ENCODE measurements around the gene MRPS12. TPM values are rescaled to one million over a fixed set of nuclear protein-coding genes. Genes with fewer than 3 reads are reported as not detected.

MRPS12 gene
- total and polyA plus RNA-seq, 2 of the 13 experiments (the other 11 are each of a cell fraction or from before 2014, with no cell fraction given) = 27.5 to 54.8 TPM

DNA sequence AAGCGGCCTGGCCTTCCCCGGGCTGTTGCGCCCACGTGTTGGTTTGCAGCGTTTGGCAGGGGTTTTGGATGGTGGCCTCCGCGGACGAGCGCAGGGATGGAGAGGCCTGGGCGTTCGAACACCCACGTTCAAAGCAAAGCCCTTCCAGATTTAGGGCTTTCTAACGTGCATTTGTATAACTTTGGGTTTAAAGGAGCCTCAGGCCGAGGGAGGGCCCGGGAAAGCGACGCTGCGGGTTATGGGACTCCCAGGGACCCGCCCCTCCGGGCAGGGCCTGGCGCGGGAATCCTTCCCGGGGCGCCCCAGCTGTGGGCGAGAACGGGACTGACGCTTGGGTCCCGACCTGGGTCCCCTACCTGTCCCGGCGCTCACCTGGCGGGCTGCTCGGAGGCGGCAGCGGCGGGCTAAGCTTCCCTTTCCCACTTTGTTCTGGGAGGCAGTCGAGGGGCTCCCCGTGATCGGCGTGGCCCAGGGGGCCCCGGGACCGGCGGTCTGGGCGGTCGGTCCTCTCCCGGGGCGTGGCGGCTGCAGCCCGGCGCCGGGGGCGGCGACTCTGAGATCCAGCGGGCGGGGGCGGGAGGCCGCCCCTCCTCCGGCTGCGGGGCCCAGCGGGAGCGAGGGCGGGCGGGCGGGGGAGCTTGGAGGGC lies 44.6 kb downstream of the MRPS12 start, which contains the start of gene FBXO17 (continued):
- TF ChIP-seq, protein P1, sequence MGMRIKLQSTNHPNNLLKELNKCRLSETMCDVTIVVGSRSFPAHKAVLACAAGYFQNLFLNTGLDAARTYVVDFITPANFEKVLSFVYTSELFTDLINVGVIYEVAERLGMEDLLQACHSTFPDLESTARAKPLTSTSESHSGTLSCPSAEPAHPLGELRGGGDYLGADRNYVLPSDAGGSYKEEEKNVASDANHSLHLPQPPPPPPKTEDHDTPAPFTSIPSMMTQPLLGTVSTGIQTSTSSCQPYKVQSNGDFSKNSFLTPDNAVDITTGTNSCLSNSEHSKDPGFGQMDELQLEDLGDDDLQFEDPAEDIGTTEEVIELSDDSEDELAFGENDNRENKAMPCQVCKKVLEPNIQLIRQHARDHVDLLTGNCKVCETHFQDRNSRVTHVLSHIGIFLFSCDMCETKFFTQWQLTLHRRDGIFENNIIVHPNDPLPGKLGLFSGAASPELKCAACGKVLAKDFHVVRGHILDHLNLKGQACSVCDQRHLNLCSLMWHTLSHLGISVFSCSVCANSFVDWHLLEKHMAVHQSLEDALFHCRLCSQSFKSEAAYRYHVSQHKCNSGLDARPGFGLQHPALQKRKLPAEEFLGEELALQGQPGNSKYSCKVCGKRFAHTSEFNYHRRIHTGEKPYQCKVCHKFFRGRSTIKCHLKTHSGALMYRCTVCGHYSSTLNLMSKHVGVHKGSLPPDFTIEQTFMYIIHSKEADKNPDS (CRISPR knock-in tag; IDR thresholded peaks at IDR 0.05) = no peak
- TF ChIP-seq ZSCAN9 (CRISPR knock-in tag; IDR thresholded peaks at IDR 0.05; ENCODE audit: borderline replicate concordance) (no peak), GABPB1 (CRISPR knock-in tag; IDR thresholded peaks at IDR 0.05) (peak; percentile 64; the same call in 1 of the 2 replicates), FOXO1 (CRISPR knock-in tag; IDR thresholded peaks at IDR 0.05) (0 out of 2 replicates have a peak, but pooled peaks have one; percentile 8), U2AF2 (IDR thresholded peaks at IDR 0.05; ENCODE audit: low read depth, low read length) (no peak), ZFP1 (CRISPR knock-in tag; IDR thresholded peaks at IDR 0.05) (no peak), ZNF121 (CRISPR knock-in tag; IDR thresholded peaks at IDR 0.05) (0 out of 2 replicates have a peak, but pooled peaks have one; percentile 28), ZNF232 (CRISPR knock-in tag; IDR thresholded peaks at IDR 0.05; ENCODE audit: borderline replicate concordance) (peak; percentile 50; the same call in 1 of the 2 replicates), RAD51 (IDR thresholded peaks at IDR 0.05; ENCODE audit: borderline replicate concordance) (no peak), ZNF33A (CRISPR knock-in tag; IDR thresholded peaks at IDR 0.05; ENCODE audit: borderline replicate concordance) (no peak), ATF7-NPFF (CRISPR knock-in tag; IDR thresholded peaks at IDR 0.05; ENCODE audit: low read depth) (no peak; the same call in 1 of the 2 replicates), CBX1 (IDR thresholded peaks at IDR 0.05; ENCODE audit: low read depth) (no peak), KLF16 (CRISPR knock-in tag; IDR thresholded peaks at IDR 0.05) (peak in 1 of 2 experiments; percentile 61; a peak in 1 of 4 replicates), ZNF724P (CRISPR knock-in tag; IDR thresholded peaks at IDR 0.05; ENCODE audit: borderline replicate concordance) (no peak), TAF1 (CRISPR knock-in tag; IDR thresholded peaks at IDR 0.05) (peak; percentile 33; the same call in 1 of the 2 replicates), POLR2AphosphoS5 (IDR thresholded peaks at IDR 0.05; ENCODE audit: low read depth, low read length) (peak; percentile 45), PHF5A (CRISPR knock-in tag; IDR thresholded peaks at IDR 0.05; ENCODE audit: low read depth, unreplicated experiment) (no peak), KLF15 (CRISPR knock-in tag; IDR thresholded peaks at IDR 0.05; ENCODE audit: borderline replicate concordance) (no peak), ZFP36 (IDR thresholded peaks at IDR 0.05; ENCODE audit: borderline replicate concordance, low read depth, low read length, partially characterized antibody) (peak; percentile 82)
- TF ChIP-seq, protein P2, sequence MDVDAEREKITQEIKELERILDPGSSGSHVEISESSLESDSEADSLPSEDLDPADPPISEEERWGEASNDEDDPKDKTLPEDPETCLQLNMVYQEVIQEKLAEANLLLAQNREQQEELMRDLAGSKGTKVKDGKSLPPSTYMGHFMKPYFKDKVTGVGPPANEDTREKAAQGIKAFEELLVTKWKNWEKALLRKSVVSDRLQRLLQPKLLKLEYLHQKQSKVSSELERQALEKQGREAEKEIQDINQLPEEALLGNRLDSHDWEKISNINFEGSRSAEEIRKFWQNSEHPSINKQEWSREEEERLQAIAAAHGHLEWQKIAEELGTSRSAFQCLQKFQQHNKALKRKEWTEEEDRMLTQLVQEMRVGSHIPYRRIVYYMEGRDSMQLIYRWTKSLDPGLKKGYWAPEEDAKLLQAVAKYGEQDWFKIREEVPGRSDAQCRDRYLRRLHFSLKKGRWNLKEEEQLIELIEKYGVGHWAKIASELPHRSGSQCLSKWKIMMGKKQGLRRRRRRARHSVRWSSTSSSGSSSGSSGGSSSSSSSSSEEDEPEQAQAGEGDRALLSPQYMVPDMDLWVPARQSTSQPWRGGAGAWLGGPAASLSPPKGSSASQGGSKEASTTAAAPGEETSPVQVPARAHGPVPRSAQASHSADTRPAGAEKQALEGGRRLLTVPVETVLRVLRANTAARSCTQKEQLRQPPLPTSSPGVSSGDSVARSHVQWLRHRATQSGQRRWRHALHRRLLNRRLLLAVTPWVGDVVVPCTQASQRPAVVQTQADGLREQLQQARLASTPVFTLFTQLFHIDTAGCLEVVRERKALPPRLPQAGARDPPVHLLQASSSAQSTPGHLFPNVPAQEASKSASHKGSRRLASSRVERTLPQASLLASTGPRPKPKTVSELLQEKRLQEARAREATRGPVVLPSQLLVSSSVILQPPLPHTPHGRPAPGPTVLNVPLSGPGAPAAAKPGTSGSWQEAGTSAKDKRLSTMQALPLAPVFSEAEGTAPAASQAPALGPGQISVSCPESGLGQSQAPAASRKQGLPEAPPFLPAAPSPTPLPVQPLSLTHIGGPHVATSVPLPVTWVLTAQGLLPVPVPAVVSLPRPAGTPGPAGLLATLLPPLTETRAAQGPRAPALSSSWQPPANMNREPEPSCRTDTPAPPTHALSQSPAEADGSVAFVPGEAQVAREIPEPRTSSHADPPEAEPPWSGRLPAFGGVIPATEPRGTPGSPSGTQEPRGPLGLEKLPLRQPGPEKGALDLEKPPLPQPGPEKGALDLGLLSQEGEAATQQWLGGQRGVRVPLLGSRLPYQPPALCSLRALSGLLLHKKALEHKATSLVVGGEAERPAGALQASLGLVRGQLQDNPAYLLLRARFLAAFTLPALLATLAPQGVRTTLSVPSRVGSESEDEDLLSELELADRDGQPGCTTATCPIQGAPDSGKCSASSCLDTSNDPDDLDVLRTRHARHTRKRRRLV (CRISPR knock-in tag; IDR thresholded peaks at IDR 0.05) = 0 out of 2 replicates have a peak, but pooled peaks have one; percentile 45
- TF ChIP-seq, protein P3, sequence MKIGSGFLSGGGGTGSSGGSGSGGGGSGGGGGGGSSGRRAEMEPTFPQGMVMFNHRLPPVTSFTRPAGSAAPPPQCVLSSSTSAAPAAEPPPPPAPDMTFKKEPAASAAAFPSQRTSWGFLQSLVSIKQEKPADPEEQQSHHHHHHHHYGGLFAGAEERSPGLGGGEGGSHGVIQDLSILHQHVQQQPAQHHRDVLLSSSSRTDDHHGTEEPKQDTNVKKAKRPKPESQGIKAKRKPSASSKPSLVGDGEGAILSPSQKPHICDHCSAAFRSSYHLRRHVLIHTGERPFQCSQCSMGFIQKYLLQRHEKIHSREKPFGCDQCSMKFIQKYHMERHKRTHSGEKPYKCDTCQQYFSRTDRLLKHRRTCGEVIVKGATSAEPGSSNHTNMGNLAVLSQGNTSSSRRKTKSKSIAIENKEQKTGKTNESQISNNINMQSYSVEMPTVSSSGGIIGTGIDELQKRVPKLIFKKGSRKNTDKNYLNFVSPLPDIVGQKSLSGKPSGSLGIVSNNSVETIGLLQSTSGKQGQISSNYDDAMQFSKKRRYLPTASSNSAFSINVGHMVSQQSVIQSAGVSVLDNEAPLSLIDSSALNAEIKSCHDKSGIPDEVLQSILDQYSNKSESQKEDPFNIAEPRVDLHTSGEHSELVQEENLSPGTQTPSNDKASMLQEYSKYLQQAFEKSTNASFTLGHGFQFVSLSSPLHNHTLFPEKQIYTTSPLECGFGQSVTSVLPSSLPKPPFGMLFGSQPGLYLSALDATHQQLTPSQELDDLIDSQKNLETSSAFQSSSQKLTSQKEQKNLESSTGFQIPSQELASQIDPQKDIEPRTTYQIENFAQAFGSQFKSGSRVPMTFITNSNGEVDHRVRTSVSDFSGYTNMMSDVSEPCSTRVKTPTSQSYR (CRISPR knock-in tag; IDR thresholded peaks at IDR 0.05; ENCODE audit: borderline replicate concordance) = peak; percentile 12; the same call in 1 of the 2 replicates
